GM10847 (cell line): ENCODE measurements around the gene GPC3.

Experiments
- POLR2A ChIP-seq: IDR thresholded peaks from 2 replicates; pipeline ENCODE4 v1.6.1; 2011; ENCODE audit not compliant: insufficient read length; ENCODE audit errors: extremely low read depth

The GPC3 gene

DNA sequence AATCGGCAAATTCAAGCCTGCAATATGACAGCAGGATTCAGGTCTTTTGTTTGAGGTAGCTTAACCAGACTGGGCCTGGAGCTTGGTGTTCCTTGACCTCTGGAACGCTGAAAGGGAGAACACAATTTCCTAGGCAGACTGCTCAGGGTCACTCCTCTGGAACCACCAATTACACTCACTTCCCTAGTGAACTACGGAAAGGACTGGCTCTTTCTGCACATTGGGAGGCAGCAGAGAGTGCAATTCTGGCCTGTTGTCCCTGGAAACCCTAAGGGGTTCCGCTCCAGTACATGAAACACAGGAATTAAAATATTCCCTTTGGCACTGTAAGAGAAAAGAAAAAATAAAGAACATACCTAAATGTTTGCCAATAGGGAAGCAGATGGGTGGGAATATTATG is 58.6 kb downstream of the GPC3 start:
- no peak for TF ChIP-seq POLR2A

DNA sequence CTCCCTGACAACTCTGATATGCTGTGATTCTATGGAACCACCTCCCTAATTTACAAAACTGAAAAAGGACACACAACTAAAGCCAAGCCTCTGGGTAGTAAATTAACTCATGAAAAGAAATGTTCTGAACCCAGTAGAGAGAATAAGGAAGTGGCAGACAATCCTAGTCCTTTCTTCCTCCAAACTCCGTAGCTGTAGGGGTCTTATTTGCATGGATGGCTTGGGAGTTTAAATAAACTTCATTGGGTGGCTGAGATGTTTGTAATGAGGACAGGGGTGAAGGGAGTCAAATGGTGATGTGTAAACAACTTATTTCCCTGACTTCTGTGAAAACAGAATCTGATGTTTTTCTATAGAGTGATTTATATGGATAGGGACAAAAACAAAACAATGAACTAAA is 59.3 kb downstream of the GPC3 start:
- no peak for TF ChIP-seq POLR2A

DNA sequence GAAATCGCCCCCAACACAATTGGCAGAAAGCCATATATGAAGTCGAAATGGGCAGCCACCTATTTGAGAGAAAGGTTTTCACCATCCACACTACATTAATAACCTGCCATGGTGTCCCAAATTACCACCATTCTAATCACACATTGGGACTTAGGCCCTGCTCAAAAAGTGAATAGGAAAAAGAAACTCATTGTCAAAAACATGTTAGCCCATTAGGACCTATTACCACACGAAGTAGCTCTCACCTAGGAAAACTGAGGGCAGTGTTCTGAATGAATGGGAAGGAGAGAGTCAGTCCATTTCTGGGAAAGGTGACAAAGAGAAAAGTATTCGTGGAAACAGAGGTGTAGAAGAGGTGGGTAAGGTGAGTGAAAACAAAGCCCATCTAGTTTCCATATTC is 60.8 kb downstream of the GPC3 start:
- TF ChIP-seq POLR2A: no peak

DNA sequence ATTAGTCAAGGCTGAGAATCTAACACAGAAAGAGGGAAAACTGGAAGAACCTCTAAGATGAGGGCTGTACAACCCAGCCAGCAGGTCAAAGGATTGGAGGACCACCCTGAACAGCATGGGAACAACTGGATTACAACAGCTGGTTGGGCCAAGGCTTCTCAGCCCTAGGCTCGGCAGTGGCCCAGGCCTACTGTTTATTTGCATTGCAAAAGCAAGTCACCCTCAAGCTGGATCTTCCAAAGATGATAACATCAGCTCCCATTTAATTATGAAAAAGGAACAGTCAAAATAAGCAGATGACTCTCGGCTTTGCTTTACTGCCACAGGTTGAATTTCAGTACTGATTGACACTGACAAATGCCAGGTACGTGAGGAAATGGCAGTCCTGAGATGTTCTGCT is 61.8 kb downstream of the GPC3 start:
- TF ChIP-seq POLR2A: no peak

GRCh38 chrX:133923113-133923512 is 62.3 kb downstream of the GPC3 start:
- no peak for TF ChIP-seq POLR2A

DNA sequence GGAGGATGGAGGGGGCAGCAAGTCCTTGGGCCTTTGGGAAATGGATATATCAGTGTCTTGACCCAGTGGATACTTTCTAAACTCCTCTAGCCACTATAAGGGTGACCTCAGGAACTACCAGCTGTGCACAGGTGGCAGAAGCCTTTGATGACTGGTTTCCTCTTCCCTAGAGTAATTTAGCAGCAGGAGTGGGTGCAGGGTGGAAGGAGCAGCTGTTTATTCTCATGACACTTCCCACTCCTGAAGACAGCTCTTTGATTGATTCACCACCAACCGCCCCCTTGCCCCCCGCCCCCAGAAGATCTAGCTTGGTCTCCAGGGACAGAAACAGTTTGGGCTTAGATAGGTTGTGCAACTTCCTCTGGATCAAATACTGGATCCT is 63.0 kb downstream of the GPC3 start:
- TF ChIP-seq POLR2A: no peak

DNA sequence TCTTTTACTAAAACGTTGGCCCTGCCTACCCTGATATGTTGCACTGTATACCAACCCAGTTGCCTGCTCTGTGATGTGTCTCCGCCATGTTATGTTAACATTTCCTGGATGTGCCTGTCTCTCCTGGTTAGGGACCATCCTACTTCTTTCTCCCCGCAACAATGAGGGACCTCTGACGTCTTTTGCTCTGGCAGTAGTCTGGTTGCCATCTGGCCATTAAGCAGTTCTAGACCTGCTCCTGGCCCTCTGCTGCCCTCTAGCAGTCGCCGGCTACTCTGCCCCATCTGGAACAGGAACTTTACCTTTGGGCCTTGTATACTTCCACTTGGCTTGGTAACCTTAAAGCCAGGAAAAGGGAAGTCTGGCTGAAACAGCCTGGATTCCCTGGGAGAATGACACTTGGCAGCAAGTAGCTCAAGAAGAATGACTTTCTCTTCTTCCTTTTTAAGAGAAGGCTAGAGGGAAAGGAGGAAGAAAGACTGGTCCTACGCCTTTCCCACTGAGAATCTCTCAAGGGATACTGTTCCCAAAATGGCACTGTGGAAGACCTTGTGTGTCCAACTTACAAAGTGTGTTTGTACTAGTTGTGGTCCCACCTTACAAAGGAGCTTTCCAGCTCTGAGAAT is 63.5 kb downstream of the GPC3 start:
- no peak for TF ChIP-seq POLR2A

DNA sequence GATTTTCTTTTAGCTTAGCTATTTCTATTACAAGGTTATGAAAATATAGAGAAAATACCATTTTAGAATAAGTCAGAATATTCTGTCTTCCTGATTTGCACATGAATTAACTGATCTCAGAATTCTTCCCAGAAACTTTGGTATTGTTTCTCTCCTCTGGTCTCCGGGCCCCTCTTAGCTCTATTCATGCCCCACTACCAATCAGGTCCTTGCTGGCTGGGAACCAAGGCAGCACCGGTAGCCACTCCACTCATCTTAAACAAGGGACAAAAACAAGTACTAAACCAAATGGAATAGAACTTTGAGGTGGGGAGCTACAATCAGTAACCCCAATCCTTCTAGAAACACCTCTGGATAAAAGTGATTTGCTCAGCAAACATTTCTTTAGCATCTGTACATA is 64.3 kb downstream of the GPC3 start:
- TF ChIP-seq POLR2A: no peak

DNA sequence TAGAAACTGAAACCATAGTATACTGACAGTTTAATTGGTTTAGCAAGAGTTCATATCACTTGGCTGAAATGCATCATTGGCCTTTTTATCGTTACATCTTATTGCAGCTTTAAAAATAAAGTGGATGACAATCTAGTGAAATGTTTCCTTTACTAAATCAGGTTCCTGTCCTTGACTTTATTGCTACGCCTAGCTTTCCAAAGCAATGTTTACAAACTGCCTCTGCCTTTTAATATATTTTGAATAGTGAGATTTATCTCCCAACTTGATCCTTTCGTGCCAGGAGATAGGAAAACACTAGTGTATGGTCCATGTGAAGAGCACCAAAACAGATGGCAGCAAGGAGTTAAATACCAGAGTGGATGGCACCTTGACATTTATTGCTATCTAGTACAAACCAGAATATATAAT is 67.0 kb downstream of the GPC3 start:
- no peak for TF ChIP-seq POLR2A

DNA sequence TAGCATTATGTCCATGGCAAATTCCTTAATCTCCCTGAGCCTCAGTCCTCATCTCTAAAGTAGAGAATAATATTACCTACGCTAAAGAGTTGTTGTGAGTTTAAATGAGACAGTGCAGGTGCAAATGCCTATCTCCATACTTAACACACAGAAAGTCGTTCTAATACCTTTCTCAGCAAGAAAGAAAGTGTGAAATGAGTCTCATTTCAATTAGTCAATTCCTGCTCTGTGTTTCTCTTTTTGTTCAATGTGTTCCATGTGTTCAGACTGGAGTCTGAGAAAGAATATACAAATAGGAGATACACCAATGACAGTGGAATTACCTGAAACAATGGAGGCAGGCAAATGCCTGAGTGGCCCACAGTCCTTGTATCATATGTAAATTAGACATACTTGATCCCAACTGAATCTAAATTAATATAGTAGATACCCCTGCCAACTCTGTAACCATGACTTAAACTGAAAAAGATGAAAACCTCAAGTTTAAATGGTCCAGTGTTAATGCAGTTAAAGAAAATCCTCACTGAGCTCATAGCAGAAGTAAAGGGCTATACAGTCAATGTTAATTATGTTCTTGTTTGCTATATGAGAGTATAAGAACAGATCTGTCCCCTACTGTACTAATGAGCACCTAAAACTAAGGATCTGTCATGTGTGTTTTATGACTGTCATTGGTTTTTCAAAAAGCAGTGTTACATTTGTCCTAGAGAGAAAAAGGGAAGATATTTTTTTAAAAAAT is 68.2 kb downstream of the GPC3 start:
- TF ChIP-seq POLR2A: no peak

DNA sequence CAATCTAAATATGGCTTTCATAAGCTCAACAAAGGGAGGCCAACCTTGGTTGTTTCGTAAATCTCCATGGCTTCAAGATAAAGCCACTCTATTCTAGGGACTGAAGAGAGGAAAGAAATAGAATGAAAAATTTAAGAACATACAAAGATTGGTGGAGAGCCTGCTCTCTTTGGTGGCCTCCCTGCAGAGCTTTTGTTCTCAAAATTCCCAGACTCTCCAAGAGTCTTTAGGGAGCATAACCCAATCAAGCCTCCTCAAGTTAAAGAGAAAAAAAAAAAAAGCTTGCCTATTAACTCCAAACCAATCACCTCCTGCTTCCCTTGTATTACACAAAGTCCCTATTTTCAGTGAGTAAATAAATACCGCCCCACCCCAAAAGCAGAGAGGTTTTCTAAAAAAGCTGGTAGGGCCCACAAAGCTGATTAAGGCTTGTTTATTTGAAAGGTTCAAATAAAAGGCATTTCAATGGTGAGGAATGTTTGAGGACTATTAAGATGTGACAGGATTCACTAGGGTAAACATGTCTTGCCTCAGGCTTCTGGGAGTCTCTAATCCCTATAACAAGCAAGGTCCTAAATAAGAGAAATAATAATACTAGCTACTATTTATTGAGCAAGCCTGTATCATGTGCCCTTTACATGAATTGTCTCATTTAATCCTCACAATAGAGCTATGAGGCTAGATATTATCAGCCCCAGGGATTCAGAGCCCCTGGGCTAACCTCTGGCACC is 71.6 kb downstream of the GPC3 start:
- no peak for TF ChIP-seq POLR2A

DNA sequence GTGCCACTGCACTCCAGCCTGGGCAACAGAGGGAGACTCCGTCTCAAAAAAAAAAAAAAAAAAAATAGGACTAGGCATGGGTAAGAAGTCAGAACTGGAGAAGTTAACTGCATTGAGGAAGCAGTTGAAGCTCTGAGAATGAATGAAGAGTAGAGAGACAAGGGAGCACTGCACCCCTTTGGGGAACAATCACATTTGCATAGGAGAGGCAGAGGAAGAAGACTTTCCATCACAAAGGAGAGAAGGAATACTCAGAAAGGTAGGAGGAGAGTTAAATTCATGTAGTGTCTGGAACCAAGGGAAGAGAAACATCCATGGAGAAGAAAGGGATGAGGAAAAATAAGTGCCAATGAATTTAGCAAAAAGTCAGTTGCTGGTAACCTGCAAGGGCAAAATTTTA is 72.4 kb downstream of the GPC3 start:
- no peak for TF ChIP-seq POLR2A

GRCh38 chrX:133911825-133912495 is 73.4 kb downstream of the GPC3 start:
- no peak for TF ChIP-seq POLR2A

- TF ChIP-seq POLR2A: no peak
Measured at GRCh38 chrX:133910539-133910938, 74.9 kb downstream of the GPC3 start.

GRCh38 chrX:133909888-133910287 is 75.5 kb downstream of the GPC3 start:
- no peak for TF ChIP-seq POLR2A

DNA sequence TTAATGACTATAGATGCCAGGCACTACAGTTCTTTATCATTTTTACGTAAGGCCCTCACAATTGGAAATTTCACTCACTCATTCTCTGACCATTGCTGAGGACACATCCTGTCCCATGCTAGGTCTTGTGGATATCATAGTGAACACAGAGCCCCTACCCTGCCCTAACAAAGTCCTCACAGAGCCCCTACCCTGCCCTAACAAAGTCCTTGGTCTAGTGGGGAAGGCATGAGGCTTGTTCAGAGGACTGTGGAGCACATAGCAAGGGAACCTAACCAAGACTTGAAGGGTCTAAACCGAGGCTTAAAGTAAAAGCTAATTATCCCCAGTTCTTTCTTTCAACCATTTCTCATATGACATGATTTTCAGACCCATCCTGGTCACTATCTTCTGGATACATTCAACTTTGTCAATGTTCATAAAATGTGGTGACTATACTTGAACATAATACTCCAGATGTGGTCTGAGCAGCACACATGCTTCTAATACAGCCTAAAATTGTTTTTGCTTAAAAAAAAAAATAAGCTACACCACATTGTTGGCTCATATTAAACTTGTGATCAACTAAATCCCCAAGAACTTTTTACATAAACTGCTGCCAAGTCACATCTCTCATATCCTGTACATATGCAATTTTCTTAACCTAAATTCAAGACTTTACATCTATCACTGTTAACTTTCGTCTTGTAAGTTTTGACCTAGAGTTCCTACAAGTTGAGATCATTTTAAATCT is 77.0 kb downstream of the GPC3 start:
- no peak for TF ChIP-seq POLR2A

GRCh38 chrX:133907606-133908005 is 77.8 kb downstream of the GPC3 start:
- no peak for TF ChIP-seq POLR2A
